Measurements from ENCODE around the gene GSTM3.
"Not testable (repeated sequence)": the region's sequence is repeated elsewhere in the genome, so short reads cannot be mapped to it uniquely, and the experiment has no call there.

GSTM3 gene

DNA sequence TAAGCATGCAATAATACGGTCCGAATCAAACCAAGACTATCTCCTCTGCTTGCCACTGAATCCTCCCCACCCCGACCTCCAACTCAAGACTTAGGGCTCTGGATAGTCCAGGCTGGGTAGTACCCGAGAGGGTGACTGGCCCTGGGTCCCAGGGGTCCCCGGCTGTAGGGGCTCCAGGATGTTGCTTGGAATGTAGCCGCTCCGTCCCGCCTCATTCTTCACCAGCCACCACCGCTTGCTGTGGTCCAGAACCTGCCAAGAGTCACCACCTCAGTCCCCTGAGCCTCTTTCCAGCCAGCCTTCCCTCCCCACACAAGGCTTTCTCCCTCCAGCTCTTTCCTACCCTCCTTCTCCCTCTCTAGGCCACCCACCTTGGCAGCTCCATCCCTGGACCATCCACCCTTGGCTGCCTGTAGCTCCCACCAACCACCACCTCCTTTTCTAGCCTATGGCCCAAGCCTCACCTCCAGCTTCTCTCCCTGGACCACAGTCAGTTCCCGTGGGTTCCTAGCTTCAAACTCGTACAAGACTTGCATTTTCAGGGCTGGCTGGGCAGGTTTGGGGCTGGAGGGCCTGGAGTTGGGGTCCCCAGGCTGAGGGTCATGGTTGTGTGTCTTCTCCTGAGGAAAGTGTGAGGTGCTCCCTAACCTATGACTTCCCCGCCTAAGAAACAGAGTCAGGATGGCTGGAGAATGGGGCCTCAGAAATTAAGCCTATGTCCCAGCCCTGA, 10.9 kb upstream of the GSTM3 start:
- Mint-ChIP-seq H3K4me3 (no peak overlapping the region), H3K27ac (ENCODE audit: low read depth) (no peak overlapping the region), H3K4me1 (no peaks in the 10 kb centered on the region), H3K9me3 (no peaks in the 10 kb centered on the region), H3K36me3 (ENCODE audit: insufficient read depth) (no peaks in the 10 kb centered on the region), H3K27me3 (peaks cover 62% of the 10 kb centered on the region)
- ATAC-seq (replicated peaks; ENCODE audit: extremely low read depth, poor library complexity, severe bottlenecking), result no peak
- DNase-seq (ENCODE audit: low spot score in 2 of 2), result no peak

DNA sequence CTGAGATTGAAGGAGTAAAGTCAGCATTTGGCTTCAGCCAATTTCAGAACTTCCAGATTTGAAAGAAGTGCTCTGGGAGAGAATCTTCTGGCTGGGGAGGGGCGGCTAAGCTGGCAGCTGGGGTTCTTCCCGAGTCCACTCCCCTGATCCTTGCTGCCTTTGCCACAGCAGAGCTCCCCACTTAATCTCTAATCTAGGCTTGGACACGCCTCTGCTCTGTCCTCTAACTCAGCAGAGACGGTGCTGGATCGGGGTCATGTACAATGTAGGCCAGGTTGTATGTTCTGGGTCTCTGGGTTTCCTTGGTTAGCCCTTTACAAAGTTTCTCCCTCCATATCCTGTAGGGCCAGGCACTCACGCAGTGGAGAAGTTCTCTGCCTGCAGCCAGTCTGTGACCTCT, 10.1 kb upstream of the GSTM3 start:
- no peak for ATAC-seq (replicated peaks; ENCODE audit: extremely low read depth, poor library complexity, severe bottlenecking)
- no peak for DNase-seq (ENCODE audit: low spot score in 2 of 2)
- Mint-ChIP-seq H3K27me3 (peaks cover 67% of the 10 kb centered on the region), H3K9me3 (no peaks in the 10 kb centered on the region), H3K36me3 (ENCODE audit: insufficient read depth) (no peaks in the 10 kb centered on the region), H3K4me1 (no peaks in the 10 kb centered on the region), H3K27ac (ENCODE audit: low read depth) (no peak overlapping the region), H3K4me3 (no peak overlapping the region)

GRCh38 chr1:109750241-109750882, 9.5 kb upstream of the GSTM3 start:
- ATAC-seq (replicated peaks; ENCODE audit: extremely low read depth, poor library complexity, severe bottlenecking) (no peak), DNase-seq (ENCODE audit: low spot score in 2 of 2) (no peak)
- Mint-ChIP-seq H3K4me1 (no peaks in the 10 kb centered on the region), H3K9me3 (no peaks in the 10 kb centered on the region), H3K36me3 (ENCODE audit: insufficient read depth) (no peaks in the 10 kb centered on the region), H3K27me3 (peaks cover 70% of the 10 kb centered on the region), H3K27ac (ENCODE audit: low read depth) (no peak overlapping the region), H3K4me3 (no peak overlapping the region)

DNA sequence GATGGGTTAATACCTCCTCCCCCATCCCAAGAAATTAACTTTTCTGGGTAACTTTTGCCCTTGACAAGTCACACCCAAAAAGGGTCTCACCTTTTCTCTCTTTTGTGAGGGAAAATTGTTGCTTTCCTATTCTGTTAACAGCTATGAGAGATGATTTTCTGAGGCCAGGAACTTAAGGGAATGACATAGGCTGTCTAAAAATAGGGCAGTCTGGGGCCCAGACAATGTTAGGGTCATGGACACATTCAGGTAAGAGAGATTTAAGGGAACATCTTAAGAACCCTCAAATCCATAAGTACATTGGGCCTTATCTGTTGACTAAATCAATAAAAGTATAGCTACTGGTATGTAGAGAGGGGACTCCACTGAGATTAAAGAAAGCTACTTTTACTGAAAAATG, 8.4 kb upstream of the GSTM3 start:
- ATAC-seq (replicated peaks; ENCODE audit: extremely low read depth, poor library complexity, severe bottlenecking), result no peak
- peaks cover 78% of the 10 kb centered on the region for H3K27me3 Mint-ChIP-seq
- H3K36me3 Mint-ChIP-seq (ENCODE audit: insufficient read depth), result no peaks in the 10 kb centered on the region
- H3K9me3 Mint-ChIP-seq, result no peaks in the 10 kb centered on the region
- H3K4me1 Mint-ChIP-seq, result no peaks in the 10 kb centered on the region
- no peak overlapping the region for H3K4me3 Mint-ChIP-seq
- no peak overlapping the region for H3K27ac Mint-ChIP-seq (ENCODE audit: low read depth)
- DNase-seq (ENCODE audit: low spot score in 2 of 2), result no peak

DNA sequence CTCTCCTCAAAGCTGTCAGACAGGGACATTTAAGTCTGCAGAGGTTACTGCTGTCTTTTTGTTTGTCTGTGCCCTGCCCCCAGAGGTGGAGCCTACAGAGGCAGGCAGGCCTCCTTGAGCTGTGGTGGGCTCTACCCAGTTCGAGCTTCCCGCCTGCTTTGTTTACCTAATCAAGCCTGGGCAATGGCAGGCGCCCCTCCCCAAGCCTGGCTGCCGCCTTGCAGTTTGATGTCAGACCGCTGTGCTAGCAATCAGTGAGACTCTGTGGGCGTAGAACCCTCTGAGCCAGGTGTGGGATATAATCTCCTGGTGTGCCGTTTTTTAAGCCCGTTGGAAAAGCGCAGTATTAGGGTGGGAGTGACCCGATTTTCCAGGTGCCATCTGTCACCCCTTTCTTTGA, 7.5 kb upstream of the GSTM3 start:
- not testable (repeated sequence) for DNase-seq (ENCODE audit: low spot score in 2 of 2); H3K4me1 Mint-ChIP-seq

DNA sequence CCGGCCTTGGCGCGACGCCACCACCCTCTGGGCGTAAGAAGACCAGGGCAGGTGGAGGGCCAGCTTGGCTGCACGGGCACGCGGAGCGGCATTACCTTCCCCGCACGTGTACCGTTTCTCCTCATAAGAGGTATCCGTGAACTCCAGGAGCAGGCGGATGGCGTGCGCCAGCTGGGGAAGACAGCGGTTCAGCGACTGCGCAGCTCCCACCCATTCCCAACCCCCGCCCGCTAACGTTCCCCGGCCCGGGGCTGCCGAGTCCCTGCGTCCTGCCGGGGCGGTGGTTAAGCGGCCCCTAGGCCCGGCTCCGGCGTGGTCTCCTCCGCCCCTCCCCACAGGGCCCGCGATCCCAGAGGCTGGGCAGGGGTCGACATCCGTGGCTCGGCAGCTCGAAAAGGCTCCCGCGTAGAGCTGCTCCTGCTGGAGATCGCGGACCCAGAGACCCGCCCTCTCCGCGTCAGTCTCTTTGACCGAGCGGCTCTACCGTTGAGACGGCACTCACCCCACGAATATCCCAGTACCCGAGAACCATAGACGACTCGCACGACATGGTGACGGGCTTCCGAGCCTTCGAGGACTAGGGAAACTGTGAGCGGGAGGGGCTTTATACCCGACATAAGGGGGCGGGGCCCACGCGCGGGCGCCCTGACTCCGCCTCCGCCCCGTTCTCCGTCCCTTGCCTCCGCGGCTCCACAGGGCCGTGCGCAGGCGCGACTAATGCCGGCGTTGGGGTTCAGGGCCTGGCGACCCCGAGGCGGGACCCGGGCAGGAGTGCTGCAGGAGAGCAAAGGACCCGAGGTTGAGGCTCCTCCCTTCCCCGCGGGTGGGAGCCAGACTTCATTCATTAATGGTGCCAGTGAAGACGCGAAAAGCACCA, 862 bp downstream of the GSTM3 start:
- H3K9me3 Mint-ChIP-seq, result no peaks in the 10 kb centered on the region
- H3K27ac Mint-ChIP-seq (ENCODE audit: low read depth), result no peak overlapping the region
- peaks cover 43% of the 10 kb centered on the region for H3K27me3 Mint-ChIP-seq
- H3K4me1 Mint-ChIP-seq, result peaks cover 8% of the 10 kb centered on the region
- H3K4me3 Mint-ChIP-seq, result peak overlapping the region; percentile 58
- ATAC-seq (replicated peaks; ENCODE audit: extremely low read depth, poor library complexity, severe bottlenecking), result peak; percentile 93
- peak; percentile 38 to 63 for DNase-seq (ENCODE audit: low spot score in 2 of 2)
- no peaks in the 10 kb centered on the region for H3K36me3 Mint-ChIP-seq (ENCODE audit: insufficient read depth)

More for the DNA sequence above, 7.5 kb upstream of the GSTM3 start:
- H3K9me3 Mint-ChIP-seq; H3K27ac Mint-ChIP-seq (ENCODE audit: low read depth); H3K4me3 Mint-ChIP-seq; H3K36me3 Mint-ChIP-seq (ENCODE audit: insufficient read depth); ATAC-seq (replicated peaks; ENCODE audit: extremely low read depth, poor library complexity, severe bottlenecking): not testable (repeated sequence)
- peaks cover 78% of the 10 kb centered on the region for H3K27me3 Mint-ChIP-seq

DNA sequence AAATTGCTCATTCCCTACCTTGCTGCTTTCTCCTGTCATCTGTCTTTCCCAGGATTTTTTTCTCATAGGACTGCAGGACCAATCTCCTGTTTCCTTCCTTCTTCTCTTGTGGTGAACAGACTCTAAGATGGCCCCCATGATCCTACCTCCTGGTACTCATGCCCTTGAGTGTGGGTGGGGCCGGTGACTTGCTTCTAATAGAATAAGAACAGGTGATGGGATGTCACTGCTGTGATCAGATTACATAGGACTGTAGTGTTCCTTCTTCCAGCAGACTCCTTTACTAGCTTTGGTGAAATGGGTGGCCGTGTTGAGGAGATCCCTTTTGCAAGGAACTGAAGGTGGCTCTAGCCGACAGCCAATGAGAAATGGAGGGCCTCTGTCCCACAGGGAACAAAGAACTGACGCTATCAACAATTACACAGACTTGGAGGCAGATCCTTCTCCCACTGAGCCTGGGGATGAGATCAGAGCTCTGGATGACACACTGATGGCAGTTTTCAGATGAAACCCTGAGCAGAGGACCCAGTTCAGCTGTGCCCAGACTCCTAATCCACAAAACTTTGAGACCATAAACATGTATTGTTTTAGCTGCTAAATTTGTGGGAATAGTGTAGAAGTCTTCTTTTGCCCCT, 7.5 kb downstream of the GSTM3 start:
- ATAC-seq (replicated peaks; ENCODE audit: extremely low read depth, poor library complexity, severe bottlenecking), result no peak

DNA sequence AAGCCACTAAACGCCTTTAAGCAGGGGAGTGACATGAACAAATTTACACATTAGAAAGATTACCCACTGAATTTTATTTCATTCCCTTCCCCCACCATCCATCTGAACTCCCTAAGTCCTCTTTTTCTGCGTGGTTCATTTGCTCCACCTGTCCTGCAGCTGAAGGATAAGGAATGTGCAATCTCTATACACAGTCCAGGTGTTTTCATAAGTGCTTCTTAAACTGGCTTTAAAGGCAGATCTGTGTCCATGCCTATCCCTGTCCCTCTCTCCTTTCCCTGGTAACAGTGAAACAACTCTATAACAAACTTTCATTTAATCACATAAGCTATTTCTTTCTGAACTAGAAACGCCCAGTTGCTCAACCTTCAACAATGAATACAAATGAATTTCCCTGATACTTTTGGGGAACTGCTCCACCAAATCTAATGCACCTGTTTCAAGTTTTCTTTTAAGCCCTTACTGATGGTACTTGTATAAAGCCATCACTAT, 8.4 kb downstream of the GSTM3 start:
- Mint-ChIP-seq H3K9me3 (no peaks in the 10 kb centered on the region), H3K4me1 (no peaks in the 10 kb centered on the region), H3K4me3 (no peak overlapping the region), H3K27ac (ENCODE audit: low read depth) (no peak overlapping the region), H3K27me3 (peaks cover 29% of the 10 kb centered on the region), H3K36me3 (ENCODE audit: insufficient read depth) (no peaks in the 10 kb centered on the region)
- ATAC-seq (replicated peaks; ENCODE audit: extremely low read depth, poor library complexity, severe bottlenecking), result no peak
- DNase-seq (ENCODE audit: low spot score in 2 of 2), result no peak

More for the DNA sequence above, 7.5 kb downstream of the GSTM3 start:
- no peak for DNase-seq (ENCODE audit: low spot score in 2 of 2)
- no peak overlapping the region for H3K4me3 Mint-ChIP-seq
- H3K27me3 Mint-ChIP-seq, result peaks cover 38% of the 10 kb centered on the region
- no peaks in the 10 kb centered on the region for H3K9me3 Mint-ChIP-seq
- H3K4me1 Mint-ChIP-seq, result no peaks in the 10 kb centered on the region
- H3K27ac Mint-ChIP-seq (ENCODE audit: low read depth), result no peak overlapping the region
- H3K36me3 Mint-ChIP-seq (ENCODE audit: insufficient read depth), result no peaks in the 10 kb centered on the region

DNA sequence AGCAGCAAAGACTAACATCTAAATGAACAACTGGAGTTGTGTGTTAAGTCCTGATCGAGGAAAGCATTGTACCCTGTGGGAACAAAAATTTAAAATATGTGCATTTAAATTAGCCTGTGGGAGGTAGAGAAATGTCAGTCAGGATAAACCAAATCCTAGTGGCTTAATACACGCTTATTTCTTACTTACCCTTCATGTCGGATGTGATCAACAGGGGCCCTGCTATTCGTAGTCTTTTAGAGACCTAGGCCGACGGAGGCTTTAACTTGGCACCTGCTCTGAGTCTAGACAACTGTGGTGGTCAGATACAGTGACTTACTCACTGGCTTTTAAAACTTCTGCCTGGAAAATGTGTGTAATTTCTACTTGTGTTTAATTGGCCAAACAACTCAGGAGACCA, 10.2 kb downstream of the GSTM3 start:
- ATAC-seq (replicated peaks; ENCODE audit: extremely low read depth, poor library complexity, severe bottlenecking) (no peak), DNase-seq (ENCODE audit: low spot score in 2 of 2) (no peak)
- Mint-ChIP-seq H3K9me3 (no peaks in the 10 kb centered on the region), H3K27ac (ENCODE audit: low read depth) (no peak overlapping the region), H3K4me3 (no peak overlapping the region), H3K27me3 (peaks cover 17% of the 10 kb centered on the region), H3K36me3 (ENCODE audit: insufficient read depth) (peaks cover 1% of the 10 kb centered on the region), H3K4me1 (no peaks in the 10 kb centered on the region)

DNA sequence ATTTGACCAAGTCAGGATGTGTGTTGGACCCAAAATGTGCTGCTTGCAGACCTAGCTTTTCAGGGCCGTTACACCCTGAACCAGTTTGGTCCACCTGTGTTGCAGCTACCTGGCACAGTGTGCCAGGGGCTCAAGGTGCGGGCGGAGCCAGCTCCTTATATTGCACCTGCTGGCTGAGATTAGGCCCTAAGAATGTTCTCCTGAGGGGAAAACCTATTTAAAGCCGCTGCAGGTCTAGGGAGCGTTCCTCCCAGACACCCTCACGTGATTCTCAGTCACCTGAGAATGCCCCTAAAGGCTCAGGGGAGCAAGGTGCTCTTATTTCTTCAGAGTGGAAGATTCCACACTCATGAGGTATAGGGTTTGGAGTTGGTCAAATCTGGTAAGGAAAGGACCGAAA, 12.0 kb downstream of the GSTM3 start:
- Mint-ChIP-seq H3K9me3 (no peaks in the 10 kb centered on the region), H3K27me3 (peaks cover 17% of the 10 kb centered on the region), H3K4me1 (no peaks in the 10 kb centered on the region), H3K4me3 (no peak overlapping the region), H3K36me3 (ENCODE audit: insufficient read depth) (peaks cover 1% of the 10 kb centered on the region), H3K27ac (ENCODE audit: low read depth) (no peak overlapping the region)
- ATAC-seq (replicated peaks; ENCODE audit: extremely low read depth, poor library complexity, severe bottlenecking), result no peak
- no peak for DNase-seq (ENCODE audit: low spot score in 2 of 2)

GRCh38 chr1:109726728-109727373, 14.0 kb downstream of the GSTM3 start:
- peaks cover 6% of the 10 kb centered on the region for H3K27me3 Mint-ChIP-seq
- DNase-seq (ENCODE audit: low spot score in 2 of 2) (no peak), ATAC-seq (replicated peaks; ENCODE audit: extremely low read depth, poor library complexity, severe bottlenecking) (no peak)
- no peaks in the 10 kb centered on the region for H3K4me1 Mint-ChIP-seq
- H3K4me3 Mint-ChIP-seq, result no peak overlapping the region
- no peaks in the 10 kb centered on the region for H3K9me3 Mint-ChIP-seq
- peaks cover 1% of the 10 kb centered on the region for H3K36me3 Mint-ChIP-seq (ENCODE audit: insufficient read depth)
- H3K27ac Mint-ChIP-seq (ENCODE audit: low read depth), result no peak overlapping the region

DNA sequence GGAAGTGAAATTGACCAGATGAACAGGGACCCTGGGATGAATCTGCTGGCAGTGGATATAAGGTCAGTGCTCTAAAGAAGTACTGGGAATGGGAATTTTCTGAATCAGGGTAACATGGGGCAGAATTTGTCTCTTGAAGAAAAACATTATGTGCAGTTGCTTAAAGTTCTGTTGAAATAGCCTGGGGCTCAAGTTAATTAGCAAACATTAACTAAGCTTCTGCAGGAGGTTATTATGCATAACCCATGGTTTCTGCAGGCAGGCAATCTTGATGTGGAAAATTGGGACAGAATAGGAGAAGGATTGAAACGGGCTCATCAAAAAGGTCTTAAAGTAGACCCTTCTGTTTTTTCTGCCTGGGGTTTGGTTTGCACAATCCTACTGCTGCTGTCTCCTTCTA, 14.8 kb downstream of the GSTM3 start:
- H3K27ac Mint-ChIP-seq (ENCODE audit: low read depth), result no peak overlapping the region
- no peaks in the 10 kb centered on the region for H3K4me1 Mint-ChIP-seq
- no peak for ATAC-seq (replicated peaks; ENCODE audit: extremely low read depth, poor library complexity, severe bottlenecking)
- no peaks in the 10 kb centered on the region for H3K9me3 Mint-ChIP-seq
- no peak overlapping the region for H3K4me3 Mint-ChIP-seq
- DNase-seq (ENCODE audit: low spot score in 2 of 2), result no peak
- H3K27me3 Mint-ChIP-seq, result no peaks in the 10 kb centered on the region
- peaks cover 1% of the 10 kb centered on the region for H3K36me3 Mint-ChIP-seq (ENCODE audit: insufficient read depth)
